Activated CD4-positive, alpha-beta memory T cell treated with anti-CD3 and anti-CD28 coated beads, Interleukin-2, amount 10 ng/mL, durations not matched to agents 7 days and 5 days (primary cell): Measurements from ENCODE around the gene DYNLT1. TPM values are rescaled to one million over a fixed set of nuclear protein-coding genes. Genes with fewer than 3 reads are reported as not detected.
"Not testable (repeated sequence)": the region's sequence is repeated elsewhere in the genome, so short reads cannot be mapped to it uniquely, and the experiment has no call there.

ENCODE experiments used
- CTCF ChIA-PET: fragments of 350-600 bp; sonication (Branson Sonifier 250); formaldehyde crosslinking; loops from one replicate; lab custom pipeline; 2021; ENCODE audit warnings: antibody characterized with exemption, inconsistent platforms; lab: Charles Lee
- POLR2A ChIA-PET: fragments of 350-600 bp; sonication (Branson Sonifier 250); formaldehyde crosslinking; loops from one replicate; lab custom pipeline; 2021; ENCODE audit warnings: antibody characterized with exemption; lab: Charles Lee
- DNase-seq: peaks from one replicate; pipeline ENCODE4 v3.0.0-alpha.2; 2020
- H3K27ac Mint-ChIP-seq: one replicate; pipeline ENCODE4 v1.8.0; 2021; ENCODE audit warnings: mild to moderate bottlenecking, mixed read lengths
- H3K27me3 Mint-ChIP-seq: one replicate; pipeline ENCODE4 v1.8.0; 2021; ENCODE audit warnings: mixed read lengths
- H3K36me3 Mint-ChIP-seq: one replicate; pipeline ENCODE4 v1.8.0; 2021; ENCODE audit warnings: low read depth, mixed read lengths
- H3K4me1 Mint-ChIP-seq: one replicate; pipeline ENCODE4 v1.8.0; 2021; ENCODE audit warnings: mixed read lengths
- H3K4me3 Mint-ChIP-seq: one replicate; pipeline ENCODE4 v1.8.0; 2021; ENCODE audit warnings: mild to moderate bottlenecking, mixed read lengths
- H3K9me3 Mint-ChIP-seq: one replicate; pipeline ENCODE4 v1.8.0; 2021; ENCODE audit warnings: mixed read lengths
- total RNA-seq, 2 experiments: library from RNA; stranded (reverse); gene quantifications; one replicate each; pipeline ENCODE4 v1.2.3, GENCODE V29; 2021

Gene DYNLT1
- total RNA-seq, 2 experiments from 2014 or later = 130 to 133 TPM

DNA sequence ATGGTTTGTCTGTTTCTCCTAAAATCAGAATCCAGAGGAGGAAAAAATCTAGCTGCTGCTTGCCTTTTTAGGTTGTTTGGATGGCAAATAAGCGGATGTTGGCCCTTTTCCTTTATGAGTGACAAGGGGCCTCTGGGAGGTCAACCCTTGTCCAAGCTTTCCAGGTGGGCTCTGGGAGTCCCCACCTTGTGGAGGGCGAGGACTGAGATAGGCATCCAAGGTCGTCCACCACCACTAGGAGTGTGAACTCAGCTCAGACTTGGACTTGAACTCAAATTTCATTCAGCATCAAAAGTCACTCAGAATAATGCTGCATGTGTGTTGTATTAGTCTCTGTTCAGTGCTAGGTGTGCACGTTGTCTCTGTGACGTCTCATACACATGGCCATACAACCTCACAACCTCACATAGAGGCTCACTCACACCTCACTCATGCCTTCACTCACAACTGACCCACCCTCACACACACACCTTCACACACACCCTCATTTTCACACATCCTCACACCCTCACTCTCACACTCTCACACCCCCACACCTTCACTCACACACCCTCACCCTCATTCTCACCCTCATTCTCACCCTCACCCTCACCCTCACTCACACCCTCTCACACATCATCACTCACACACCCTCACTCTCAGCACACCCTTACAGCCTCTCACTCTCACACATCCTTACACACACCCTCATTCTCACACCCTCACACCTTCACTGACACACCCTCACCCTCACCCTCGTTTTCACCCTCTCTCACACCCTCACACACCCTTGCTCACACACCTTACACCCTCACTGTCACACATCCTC lies 18.0 kb downstream of the DYNLT1 start:
- H3K4me3 Mint-ChIP-seq = no peak overlapping the region
- POLR2A ChIA-PET = no interaction called here
- no peak for DNase-seq

DNA sequence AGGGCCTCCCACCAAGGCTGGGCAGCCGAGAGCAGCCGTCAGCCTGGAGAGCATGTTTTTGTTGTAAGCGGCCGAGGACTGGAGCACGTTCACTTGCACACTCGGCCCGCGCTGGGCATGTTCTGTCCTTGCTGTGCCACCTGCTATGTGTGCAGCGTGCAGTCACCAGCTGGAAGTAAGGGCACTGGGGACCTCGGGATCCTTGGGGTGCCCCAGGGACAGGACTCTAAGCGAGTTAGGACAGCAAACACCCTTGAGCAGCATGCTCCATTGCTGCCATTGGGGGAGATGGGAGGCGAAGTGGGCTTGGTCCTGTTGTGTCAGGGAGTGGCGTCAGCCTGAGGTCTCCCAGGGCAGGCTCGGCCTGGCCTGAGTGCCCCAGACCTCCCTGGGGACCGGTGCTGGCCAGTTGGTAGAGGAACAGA lies 18.6 kb downstream of the DYNLT1 start:
- CTCF ChIA-PET = interaction anchor here (0.6 to 1.1 kb wide), 2 partner anchors 33 to 413 kb away, joined by 3 to 4 read pairs; no protein-coding TSS in a partner anchor
- DNase-seq = no peak
- peaks cover 59% of the 10 kb centered on the region for H3K36me3 Mint-ChIP-seq
- peaks cover 32% of the 10 kb centered on the region for H3K4me1 Mint-ChIP-seq
- no peak overlapping the region for H3K4me3 Mint-ChIP-seq
- POLR2A ChIA-PET = no interaction called here
- no peaks in the 10 kb centered on the region for H3K9me3 Mint-ChIP-seq
- H3K27me3 Mint-ChIP-seq = no peaks in the 10 kb centered on the region
- H3K27ac Mint-ChIP-seq = no peak overlapping the region

More for the DNA sequence above, 18.0 kb downstream of the DYNLT1 start:
- Mint-ChIP-seq H3K27me3 (no peaks in the 10 kb centered on the region), H3K36me3 (peaks cover 64% of the 10 kb centered on the region), H3K4me1 (peaks cover 38% of the 10 kb centered on the region), H3K9me3 (no peaks in the 10 kb centered on the region), H3K27ac (peak overlapping the region; percentile 57)
- CTCF ChIA-PET = interaction anchor here (0.6 to 1.1 kb wide), 2 partner anchors 32 to 414 kb away, joined by 3 to 4 read pairs; no protein-coding TSS in a partner anchor

DNA sequence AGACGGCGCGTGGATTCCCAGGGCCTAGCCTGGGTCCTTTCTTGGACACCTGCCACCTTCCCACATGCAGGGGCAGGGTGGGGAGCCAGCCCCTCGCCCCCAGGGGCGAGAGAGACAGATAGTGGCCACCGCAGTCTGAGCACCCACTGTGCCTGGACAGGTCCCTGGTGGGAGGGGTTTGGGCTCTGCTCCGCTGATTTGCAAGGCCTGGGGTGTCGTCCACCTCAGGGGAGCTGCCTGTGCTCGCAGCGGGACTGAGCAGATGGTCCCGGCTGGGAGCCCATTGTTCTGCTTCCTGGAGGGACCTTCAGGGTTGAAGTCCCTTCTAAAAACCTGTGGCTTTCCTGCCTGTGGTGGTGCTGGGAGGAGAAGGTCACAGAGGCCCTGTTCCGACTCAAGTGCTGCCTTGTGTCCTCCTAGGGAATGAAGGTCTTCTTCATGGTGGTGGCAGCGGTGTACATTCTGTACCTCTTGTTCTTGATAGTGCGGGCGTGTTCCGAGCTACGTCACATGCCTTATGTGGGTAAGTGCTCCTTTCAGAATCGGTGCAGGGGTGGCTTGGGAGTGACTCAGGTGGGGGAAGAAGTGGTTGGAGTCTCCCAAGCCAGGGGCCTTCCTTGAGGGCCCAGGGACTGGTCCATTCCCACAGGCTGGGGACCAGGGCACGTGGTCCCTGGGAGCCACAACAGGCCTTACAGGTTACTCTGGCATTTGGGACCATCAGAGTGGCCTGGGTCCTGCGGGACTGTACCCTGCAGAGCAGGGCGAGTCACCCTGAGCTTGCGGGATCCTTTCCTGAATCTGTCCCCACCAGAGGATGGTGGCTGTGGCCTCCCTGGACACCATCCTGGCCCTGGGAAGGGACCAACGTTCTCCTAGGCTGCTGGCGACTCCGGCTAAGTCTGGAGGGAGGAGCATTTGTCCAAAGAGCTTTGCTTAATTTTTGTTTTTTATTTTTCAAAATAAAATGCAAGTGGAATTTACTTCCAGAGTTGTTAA lies 19.6 kb downstream of the DYNLT1 start:
- no peaks in the 10 kb centered on the region for H3K27me3 Mint-ChIP-seq
- H3K9me3 Mint-ChIP-seq = no peaks in the 10 kb centered on the region
- POLR2A ChIA-PET = no interaction called here
- CTCF ChIA-PET = interaction anchor here (1.1 kb wide), 2 partner anchors 34 to 67 kb away, joined by 3 read pairs; no protein-coding TSS in a partner anchor
- no peak overlapping the region for H3K4me3 Mint-ChIP-seq
- peak; percentile 14 for DNase-seq
- peaks cover 62% of the 10 kb centered on the region for H3K36me3 Mint-ChIP-seq
- H3K27ac Mint-ChIP-seq = no peak overlapping the region
- H3K4me1 Mint-ChIP-seq = peaks cover 30% of the 10 kb centered on the region

DNA sequence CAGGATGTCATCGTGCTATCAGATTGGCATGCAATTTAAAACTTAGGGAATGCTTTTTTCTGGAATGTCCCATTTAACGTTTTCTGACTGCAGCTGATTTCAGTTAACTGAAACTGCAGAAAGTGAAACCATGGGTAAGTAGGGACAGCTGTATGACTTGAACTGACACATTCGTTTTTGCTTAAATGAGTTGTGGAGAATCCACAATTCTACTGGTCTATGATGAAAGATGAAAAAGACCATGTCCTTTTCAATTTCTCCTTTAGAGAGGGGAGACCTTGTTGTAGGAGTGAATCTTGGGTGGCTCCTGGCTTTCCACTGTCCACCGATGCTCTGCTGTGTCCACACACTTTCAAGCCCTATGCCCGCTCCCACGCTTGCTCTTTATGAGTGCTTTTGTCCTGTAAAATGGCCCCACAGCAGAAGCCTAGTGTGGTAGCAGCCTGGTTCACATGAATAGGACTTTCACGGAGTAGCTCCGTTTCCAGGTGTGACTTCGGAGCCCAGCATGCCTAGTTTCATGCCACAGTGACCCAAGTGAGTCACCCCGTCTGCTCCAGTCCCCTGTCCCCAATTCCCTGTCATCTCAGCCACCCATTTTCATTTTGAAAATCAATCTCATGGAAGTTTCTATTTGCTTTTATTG lies 21.9 kb downstream of the DYNLT1 start:
- peaks cover 17% of the 10 kb centered on the region for H3K4me1 Mint-ChIP-seq
- H3K4me3 Mint-ChIP-seq = no peak overlapping the region
- no peaks in the 10 kb centered on the region for H3K27me3 Mint-ChIP-seq
- CTCF ChIA-PET = no interaction called here
- DNase-seq = peak; percentile 12
- no peaks in the 10 kb centered on the region for H3K9me3 Mint-ChIP-seq
- POLR2A ChIA-PET = interaction anchor here (1.3 kb wide), 1 partner anchor 17 kb away, joined by 3 read pairs; no protein-coding TSS in a partner anchor
- H3K36me3 Mint-ChIP-seq = peaks cover 61% of the 10 kb centered on the region
- H3K27ac Mint-ChIP-seq = no peak overlapping the region

DNA sequence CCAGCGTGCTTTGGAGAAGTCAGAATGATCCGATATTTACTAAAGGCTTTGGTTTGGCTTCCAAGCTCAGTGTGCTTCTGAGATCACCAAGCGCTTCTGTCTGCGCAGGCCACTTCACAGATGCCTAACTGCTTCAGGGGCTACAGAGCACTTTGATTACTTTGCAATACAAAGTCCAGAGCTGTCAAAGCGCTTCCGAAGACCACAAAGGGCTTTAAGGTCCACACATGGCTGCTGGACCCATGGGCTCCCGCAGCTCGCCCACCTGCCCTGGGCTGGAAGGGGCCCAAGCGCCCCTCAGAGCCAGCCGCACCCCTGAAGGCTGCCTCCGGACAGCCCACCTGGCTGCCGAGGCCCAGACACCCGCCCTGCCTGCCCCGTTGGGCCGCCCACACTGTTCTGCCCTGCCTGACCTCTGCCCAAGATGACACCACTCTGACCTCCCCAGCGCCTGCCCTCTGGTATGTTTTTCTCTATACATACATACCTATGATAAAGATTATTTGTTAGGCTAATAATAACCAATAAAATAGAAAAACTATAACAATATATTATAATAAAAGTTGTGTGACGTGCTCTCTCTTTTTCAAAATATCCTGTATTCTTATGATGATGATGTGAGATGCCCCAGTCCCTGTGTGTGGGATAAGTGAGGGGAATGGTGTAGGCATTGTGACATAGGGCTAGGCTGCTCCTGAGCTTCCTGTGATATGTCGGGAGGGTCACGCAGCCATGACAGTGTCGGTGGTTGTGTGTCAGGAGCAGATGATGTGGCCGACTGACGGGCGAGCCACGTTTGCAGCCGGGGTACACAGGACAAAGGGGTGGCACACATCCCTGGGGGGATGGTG lies 22.6 kb downstream of the DYNLT1 start:
- H3K36me3 Mint-ChIP-seq = peaks cover 61% of the 10 kb centered on the region
- H3K27ac Mint-ChIP-seq = no peak overlapping the region
- H3K9me3 Mint-ChIP-seq = no peaks in the 10 kb centered on the region
- H3K4me3 Mint-ChIP-seq = no peak overlapping the region
- peaks cover 11% of the 10 kb centered on the region for H3K4me1 Mint-ChIP-seq
- H3K27me3 Mint-ChIP-seq = no peaks in the 10 kb centered on the region
- DNase-seq = peak; percentile 9
- ChIA-PET POLR2A (interaction anchor here (0.8 to 2.3 kb wide), 3 partner anchors 17 to 51 kb away, joined by 3 to 6 read pairs (median 4); partner anchors contain the start of gene DYNLT1), CTCF (interaction anchor here (1.5 kb wide), 1 partner anchor 401 kb away, joined by 3 read pairs; no protein-coding TSS in a partner anchor)

DNA sequence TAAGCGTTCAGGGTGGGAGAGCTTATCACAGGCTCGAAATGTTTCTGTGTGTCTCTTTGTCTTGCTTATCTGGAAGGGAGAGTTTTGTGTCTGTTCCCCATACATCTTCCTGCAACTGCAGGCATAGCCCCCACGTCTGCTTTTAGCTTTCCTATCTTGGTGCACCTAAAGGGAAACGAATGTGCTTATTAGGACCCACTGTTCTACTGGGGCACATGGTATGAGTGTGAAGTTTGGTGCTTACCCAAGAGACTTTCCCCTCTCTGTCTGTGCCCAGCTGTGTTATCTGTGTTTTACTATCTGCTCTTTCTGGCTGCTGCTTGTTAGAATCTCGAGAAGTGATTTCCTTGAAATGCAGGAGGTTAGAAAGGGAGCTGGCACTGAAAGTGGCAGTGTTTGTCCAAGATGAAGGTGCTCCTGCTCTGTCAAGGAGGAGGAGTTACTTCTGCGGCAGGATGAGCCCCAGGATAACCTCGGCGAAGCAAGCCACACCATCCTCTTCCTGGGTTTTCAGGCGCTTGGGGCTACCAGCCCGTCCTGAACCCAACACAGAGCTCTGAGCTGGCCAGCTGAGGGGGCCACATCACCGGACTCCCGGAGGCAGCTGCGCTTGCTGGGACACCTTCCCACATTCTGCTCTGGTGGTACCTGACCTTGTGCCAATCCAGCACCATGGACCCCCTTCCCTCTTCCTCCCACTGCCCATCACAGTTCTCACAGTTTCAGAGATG lies 23.4 kb downstream of the DYNLT1 start:
- H3K4me1 Mint-ChIP-seq = peaks cover 10% of the 10 kb centered on the region
- ChIA-PET CTCF (interaction anchor here (1.5 kb wide), 1 partner anchor 400 kb away, joined by 3 read pairs; no protein-coding TSS in a partner anchor), POLR2A (interaction anchor here (0.8 to 2.3 kb wide), 3 partner anchors 23 to 52 kb away, joined by 3 to 6 read pairs (median 4); partner anchors contain the start of genes DYNLT1 and SYTL3)
- H3K27me3 Mint-ChIP-seq = no peaks in the 10 kb centered on the region
- peaks cover 61% of the 10 kb centered on the region for H3K36me3 Mint-ChIP-seq
- no peak overlapping the region for H3K4me3 Mint-ChIP-seq
- H3K27ac Mint-ChIP-seq = no peak overlapping the region
- no peaks in the 10 kb centered on the region for H3K9me3 Mint-ChIP-seq
- DNase-seq = peak; percentile 12

DNA sequence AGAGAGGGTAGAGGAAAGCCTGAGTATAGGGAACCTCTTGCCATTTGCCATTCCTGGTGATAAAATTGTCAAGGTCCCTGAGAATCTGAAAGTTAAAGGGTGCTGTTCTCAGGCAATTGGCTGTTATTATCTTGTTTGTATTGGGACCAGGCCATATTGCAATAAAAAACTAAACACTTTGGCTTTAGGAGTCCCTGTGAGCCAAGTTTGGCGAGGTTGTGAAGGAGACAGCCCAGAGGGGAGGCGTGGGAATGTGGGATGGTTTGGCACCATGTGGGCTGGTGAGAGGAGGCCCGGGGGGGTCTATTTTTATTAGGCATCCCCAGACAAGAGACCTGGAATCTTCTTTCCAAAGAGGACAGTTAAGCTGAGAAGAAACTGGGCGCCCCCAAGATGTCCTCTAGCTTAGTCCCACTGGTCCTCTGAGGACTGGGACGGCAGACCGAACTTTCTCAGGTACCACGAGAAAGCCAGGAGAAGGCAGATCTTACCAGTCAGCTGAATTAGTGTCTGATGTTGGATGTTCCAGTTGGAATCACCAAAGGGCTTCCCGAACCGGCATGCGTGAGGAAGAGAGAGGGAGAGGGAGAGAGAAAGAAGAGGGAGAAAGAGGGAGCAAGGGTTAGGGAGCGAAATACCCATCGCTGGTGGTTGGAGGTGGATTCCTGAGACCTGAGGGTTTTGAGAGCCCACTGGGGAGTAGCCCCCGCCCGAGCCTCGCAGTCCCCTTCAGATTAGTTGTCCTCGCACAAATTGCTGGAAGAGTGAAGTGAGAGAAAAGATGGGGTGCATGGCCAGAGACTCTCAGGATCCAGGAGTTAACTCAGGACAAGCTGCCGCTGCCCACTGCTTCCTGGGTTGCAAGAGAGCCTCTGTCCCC lies 24.4 kb downstream of the DYNLT1 start:
- Mint-ChIP-seq H3K9me3 (no peaks in the 10 kb centered on the region), H3K4me3 (no peak overlapping the region), H3K4me1 (peaks cover 10% of the 10 kb centered on the region), H3K27ac (no peak overlapping the region), H3K27me3 (no peaks in the 10 kb centered on the region), H3K36me3 (peaks cover 64% of the 10 kb centered on the region)
- DNase-seq = peak; percentile 7
- POLR2A ChIA-PET = interaction anchor here (1.1 to 2.3 kb wide), 2 partner anchors 24 to 29 kb away, joined by 3 to 6 read pairs; partner anchors contain the start of genes DYNLT1 and SYTL3
- CTCF ChIA-PET = interaction anchor here (0.7 to 1.5 kb wide), 2 partner anchors 373 to 399 kb away, joined by 3 read pairs; no protein-coding TSS in a partner anchor

DNA sequence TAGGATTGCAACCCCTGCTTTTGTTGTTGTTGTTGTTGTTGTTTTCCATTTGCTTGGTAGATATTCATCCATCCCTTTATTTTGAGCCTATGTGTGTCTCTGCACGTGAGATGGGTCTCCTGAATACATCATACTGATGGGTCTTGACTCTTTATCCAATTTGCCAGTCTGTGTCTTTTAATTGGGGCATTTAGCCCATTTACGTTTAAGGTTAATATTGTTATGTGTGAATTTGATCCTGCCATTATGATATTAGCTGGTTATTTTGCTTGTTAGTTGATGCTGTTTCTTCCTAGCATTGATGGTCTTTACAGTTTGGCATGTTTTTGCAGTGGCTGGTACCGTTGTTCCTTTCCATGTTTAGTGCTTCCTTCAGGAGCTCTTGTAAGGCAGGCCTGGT lies 26.3 kb downstream of the DYNLT1 start:
- H3K27me3 Mint-ChIP-seq, CTCF ChIA-PET, H3K9me3 Mint-ChIP-seq, H3K4me1 Mint-ChIP-seq, POLR2A ChIA-PET, H3K4me3 Mint-ChIP-seq, DNase-seq, H3K27ac Mint-ChIP-seq: not testable (repeated sequence)
- H3K36me3 Mint-ChIP-seq = peaks cover 77% of the 10 kb centered on the region

DNA sequence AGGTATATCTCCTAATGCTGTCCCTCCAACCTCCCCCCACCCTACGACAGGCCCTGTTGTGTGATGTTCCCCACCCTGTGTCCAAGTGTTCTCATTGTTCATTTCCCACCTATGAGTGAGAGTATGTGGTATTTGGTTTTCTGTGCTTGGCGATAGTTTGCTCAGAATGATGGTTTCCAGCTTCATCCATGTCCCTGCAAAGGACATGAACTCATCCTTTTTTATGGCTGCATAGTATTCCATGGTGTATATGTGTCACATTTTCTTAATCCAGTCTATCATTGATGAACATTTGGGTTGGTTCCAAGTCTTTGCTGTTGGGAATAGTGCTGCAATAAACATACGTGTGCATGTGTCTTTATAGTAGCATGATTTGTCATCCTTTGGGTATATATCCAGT lies 29.9 kb downstream of the DYNLT1 start:
- H3K9me3 Mint-ChIP-seq, H3K27me3 Mint-ChIP-seq, H3K27ac Mint-ChIP-seq, POLR2A ChIA-PET, DNase-seq, H3K4me3 Mint-ChIP-seq, CTCF ChIA-PET, H3K4me1 Mint-ChIP-seq: not testable (repeated sequence)
- peaks cover 89% of the 10 kb centered on the region for H3K36me3 Mint-ChIP-seq

DNA sequence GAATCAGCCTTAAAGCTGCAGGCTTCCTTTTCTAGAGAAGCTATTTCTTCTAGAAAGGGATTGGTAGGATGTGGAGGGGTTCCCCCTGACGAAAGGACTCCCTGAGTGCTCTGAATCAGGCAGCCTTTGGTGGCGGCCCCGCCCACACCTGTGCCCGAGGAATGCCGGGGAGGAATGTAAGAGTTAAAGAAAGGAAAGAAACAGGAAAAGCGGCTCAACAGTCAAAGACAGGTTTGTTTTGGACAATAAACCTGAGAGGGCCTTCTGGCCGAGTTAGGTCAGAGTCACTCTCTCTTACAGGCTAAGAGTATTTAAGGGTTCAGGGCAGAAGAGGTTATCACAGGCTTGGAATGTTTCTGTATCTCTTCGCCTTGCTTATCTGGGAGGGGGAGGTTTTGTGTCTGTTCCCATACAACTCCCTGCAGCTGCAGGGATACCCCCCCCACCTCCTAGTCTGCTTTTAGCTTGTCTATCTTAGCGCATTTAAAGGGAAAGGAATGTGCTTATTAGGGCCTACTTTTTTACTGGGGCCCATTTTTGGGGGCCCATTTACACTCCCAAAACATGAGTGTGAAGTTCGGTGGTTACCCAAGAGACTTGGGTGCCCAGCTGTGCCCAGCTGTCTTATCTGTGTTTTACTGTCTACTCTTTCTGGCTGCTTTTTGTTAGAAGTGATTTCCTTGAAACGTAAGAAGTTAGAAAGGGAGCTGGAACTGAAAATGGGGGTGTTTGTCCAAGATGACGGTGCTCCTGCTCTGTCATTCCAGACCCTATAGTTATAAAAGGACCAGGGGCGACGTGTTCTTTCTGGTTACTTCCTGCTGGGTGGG lies 32.8 kb downstream of the DYNLT1 start:
- no peaks in the 10 kb centered on the region for H3K4me1 Mint-ChIP-seq
- ChIA-PET POLR2A (no interaction called here), CTCF (no interaction called here)
- no peaks in the 10 kb centered on the region for H3K9me3 Mint-ChIP-seq
- no peak overlapping the region for H3K27ac Mint-ChIP-seq
- no peaks in the 10 kb centered on the region for H3K27me3 Mint-ChIP-seq
- peak; percentile 9 for DNase-seq
- peaks cover 80% of the 10 kb centered on the region for H3K36me3 Mint-ChIP-seq
- H3K4me3 Mint-ChIP-seq = no peak overlapping the region
